GM18517 (cell line): ENCODE data around the gene MYL6.
"Not testable (repeated sequence)": the region's sequence is repeated elsewhere in the genome, so short reads cannot be mapped to it uniquely, and the experiment has no call there.

ENCODE experiments used
- ATAC-seq: cut with Tn5 transposase; IDR thresholded peaks from one replicate; pipeline ENCODE4 v1.9.1; 2021; ENCODE audit warnings: mild to moderate bottlenecking, moderate library complexity; ENCODE audit not compliant: unreplicated experiment

MYL6 gene

DNA sequence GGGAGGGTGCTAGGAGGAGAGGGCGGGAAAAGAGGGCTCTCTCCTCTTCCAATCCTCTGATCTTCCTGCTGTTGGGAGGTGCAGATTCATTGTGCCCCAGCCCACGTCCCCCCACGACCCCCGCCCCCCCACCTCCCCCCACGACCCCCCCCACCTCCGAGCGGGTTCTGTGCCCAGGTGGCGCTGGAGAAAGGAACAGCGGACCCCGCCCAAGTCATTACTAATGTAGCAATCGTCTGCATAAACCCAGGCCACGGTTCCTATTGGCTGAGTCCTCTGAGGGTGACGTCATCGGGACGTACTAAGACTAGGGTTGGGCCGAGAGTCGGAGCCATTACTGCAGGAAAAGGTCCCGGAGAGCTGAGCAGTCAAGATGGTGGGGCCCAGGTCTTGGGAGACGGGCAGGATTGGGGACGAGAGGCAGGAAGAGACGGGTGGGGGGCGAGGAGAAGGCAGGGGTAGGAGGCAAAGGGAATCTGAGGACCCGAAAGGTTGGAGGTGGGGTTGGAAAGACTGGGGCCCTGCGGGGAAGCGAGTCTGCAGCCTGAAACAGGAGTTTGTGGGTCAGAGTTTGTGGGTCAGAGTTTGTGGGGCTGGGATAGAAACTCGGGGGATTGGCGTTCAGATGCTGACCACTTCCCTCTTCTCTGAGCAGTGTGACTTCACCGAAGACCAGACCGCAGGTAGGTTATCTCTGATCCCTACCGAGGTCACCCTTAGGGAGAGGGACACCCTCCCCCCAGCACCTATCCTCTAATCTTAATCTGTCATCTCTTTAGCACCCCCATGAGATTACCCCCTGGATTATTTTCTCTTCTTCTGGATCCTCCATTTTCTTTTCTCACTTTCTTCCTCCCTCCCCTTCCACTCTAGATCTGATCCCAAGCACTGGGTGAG lies at the start of gene MYL6:
TSS of gene MYL6 (plus strand) at position 331 of the 897 bp plus-strand sequence. CDS start at position 374, 43 bp downstream.
- peak; percentile 77 for ATAC-seq

DNA sequence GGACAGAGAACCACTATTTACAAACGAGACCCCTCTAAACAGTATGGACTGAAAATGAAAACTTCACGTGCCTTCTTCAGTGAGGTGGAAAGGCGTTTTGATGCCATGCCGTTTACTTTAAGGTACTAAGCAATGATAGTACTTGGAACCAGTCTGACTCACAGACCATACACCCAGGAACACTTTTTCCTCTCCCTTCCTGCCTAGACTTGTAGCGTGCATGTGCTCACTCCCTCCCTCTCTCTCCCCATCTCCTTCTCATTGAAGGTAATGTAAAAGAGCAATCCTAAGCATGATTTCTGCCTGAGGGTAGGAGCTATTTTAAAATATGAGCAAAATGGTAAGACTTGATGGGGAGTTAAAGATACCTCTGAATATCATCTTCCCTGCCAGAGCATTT lies 47.6 kb upstream of the MYL6 start:
- ATAC-seq, result no peak

DNA sequence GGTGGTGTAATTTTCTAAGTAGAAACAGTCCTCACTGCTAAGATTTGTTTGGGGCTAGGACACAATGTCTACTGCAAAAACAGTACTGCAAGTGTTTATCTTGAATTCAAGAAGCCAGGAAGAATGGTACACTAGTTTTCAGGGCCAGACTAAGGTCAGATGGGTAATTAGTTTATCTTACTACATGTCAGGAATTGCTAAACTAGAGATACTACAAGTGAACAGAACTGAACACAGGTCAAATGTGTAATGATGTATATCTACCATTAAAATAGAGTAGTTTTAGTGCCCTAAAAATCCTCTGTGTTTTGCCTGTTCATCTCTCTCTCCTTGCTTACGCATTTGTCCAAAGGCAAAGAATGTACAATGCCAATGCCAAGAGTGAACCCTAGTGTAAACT lies 44.1 kb upstream of the MYL6 start:
- no peak for ATAC-seq

DNA sequence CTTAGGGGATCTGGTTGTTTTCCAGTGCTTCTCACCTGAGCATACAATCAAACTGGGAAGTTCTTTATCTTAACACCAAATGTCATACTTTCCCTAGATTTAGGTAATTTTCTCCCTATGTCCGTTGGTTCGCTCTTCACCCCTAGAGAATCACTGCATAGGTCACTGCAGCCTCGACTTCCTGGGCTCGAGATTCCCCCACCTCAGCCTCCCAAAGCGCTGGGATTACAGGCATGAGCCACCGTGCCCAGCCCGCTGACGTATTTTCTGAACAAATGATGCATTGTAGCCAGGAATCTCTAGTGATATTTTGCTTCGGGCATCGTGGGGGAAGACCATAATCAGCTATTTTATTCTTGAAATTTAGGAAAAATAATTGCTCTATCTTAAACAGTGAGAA lies 42.8 kb upstream of the MYL6 start:
- no peak for ATAC-seq

DNA sequence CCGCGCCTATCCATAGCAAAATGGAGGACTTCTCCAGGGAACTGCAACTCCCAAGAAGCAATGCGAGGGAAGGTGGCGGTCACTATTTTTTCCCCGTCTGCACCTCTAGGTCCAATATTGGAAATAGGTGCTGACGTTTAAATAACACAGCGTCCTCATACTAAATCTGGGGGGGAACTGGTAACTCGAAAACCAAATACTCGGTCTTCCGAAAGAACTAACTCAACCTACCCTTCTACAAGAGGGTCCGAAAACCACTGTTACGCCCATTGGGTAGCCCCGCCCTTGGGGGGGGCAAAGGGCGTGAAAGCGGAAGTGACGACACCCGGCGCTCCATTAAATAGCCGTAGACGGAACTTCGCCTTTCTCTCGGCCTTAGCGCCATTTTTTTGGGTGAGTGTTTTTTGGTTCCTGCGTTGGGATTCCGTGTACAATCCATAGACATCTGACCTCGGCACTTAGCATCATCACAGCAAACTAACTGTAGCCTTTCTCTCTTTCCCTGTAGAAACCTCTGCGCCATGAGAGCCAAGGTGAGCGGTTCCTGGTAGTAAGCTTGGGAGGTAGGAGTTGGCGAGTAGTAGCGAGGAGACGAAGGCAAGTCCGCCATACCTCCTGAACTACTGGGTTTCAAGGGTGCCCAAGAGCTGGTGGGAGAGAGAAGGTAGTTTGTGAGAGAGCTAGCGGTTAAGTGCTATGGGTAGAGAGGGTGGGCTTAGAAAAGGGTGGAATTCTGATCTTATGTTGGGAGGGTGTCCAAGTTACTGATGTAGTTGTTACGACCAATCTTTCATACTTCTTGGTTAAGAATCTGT lies 41.7 kb upstream of the MYL6 start, which contains the start of gene RPL41:
TSS of gene RPL41 (plus strand) at position 367 of the 815 bp plus-strand sequence.
- peak; percentile 40 for ATAC-seq

DNA sequence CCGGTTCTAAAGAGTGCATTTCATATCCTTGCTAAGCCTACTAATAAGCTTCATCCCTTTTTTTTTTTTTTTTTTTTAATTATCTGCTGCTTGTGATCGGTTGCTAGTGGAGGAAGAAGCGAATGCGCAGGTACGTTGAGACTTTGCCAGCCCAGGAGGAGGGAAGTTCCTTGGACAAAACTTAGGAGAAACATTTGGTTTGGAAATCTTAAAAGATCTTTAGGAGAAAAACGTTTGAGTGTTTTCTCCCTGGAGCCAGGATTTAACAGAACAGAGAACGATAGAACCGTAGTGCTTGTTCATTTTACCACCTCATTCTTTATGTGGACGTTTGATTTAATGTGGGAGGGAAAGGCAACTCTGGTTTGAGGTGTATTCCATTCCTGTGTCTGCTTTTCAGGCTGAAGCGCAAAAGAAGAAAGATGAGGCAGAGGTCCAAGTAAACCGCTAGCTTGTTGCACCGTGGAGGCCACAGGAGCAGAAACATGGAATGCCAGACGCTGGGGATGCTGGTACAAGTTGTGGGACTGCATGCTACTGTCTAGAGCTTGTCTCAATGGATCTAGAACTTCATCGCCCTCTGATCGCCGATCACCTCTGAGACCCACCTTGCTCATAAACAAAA lies 41.0 kb upstream of the MYL6 start:
- not testable (repeated sequence) for ATAC-seq

DNA sequence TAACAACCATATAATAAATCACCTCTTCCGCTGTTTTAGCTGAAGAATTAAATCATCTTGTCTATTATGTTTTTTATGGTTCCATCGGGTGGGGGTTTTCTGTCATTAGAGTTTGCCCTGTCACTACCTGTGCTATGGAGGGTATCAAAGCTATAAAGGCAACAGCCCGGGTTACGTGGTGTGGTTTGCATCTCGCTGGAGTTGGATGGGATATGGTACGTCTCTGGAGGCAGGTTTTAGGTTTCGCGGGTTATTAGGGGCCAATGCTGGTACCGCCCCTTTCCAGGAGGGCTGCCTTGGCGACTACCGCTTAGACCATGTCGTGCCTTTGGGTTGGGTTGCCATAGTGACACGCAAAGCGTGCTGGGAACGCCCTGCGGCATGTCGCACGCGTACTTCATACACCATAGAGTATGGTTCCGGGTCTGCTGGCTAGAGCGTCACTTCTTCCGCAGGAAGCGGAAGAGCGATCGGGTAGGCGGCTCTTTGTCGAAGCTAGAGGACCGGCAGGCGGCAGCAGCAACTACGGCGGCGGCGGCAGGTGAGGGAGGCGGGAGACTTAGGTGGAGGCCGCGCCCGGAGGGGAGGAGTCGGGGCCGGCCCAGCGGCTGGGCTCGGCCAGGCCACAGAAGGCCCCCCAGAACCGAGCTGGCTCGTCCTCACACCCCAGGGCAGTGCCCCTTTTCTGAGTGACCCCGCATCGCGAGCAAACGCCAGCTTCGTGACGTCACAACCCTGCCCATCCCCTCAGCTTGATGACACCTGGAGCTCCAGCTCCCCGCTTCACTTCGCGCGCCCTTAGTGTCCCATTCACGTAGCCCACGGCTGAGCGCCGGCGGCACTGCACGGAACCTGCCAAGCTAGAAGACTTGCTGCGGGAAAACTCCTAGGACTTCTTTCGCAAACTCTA lies 40.1 kb upstream of the MYL6 start, which contains the start of gene ZC3H10:
TSS of gene ZC3H10 (plus strand) at position 489 of the 910 bp plus-strand sequence. CDS start 2,297 bp downstream, outside the sequence.
- peak; percentile 83 for ATAC-seq

DNA sequence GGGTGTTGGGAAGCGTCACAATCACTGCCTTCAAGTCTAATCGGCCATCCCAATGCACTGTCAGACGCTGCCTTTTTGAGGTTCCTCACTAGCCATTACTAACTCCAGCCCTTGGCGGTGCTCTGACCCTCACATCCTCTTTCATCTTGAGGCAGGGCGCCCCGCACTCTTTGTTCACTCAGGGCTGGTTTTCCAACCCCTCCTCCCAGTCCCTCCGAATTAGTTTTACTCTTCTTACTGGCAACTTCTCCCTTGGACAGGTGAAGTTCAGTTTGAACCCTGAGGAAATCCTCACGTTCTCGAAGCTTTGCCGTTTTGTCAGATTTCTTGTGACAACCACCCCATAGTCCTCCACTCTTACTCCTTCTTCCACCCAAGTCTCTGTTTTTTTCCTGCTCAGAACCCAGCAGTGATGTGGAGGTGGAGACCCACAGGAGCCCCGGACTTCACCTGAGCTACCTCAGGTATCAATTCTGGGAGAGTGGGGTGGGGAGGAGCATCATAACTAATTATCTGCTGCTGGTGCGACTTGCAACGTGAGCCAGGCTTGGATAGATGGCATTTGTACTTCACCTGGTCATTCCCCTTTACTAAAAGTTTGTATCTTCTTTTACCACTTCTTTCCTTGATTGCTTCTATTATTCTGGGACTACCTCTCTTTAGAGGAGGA lies 39.3 kb upstream of the MYL6 start:
- ATAC-seq, result no peak

DNA sequence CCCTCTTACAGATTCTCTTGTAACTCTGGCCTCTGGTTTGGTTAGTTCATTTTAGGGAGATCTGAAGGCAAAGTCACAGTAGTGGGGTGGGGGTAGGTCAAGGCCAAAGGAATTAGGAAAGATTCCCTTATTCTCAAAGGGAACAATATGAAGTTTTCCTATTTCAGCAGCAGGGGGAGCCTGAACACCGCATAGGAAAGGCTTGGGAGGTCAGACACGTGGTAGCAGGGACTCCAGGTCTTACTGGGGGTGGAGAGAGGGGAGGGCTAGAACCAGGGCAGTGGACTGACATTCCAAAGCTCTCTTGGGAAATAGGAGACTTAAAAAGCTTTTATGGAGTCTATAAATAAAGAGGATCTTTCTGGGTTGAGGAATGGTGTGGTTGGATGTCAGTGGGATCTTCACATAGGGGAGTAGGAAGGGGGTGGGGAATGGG lies 38.8 kb upstream of the MYL6 start:
- ATAC-seq, result no peak

DNA sequence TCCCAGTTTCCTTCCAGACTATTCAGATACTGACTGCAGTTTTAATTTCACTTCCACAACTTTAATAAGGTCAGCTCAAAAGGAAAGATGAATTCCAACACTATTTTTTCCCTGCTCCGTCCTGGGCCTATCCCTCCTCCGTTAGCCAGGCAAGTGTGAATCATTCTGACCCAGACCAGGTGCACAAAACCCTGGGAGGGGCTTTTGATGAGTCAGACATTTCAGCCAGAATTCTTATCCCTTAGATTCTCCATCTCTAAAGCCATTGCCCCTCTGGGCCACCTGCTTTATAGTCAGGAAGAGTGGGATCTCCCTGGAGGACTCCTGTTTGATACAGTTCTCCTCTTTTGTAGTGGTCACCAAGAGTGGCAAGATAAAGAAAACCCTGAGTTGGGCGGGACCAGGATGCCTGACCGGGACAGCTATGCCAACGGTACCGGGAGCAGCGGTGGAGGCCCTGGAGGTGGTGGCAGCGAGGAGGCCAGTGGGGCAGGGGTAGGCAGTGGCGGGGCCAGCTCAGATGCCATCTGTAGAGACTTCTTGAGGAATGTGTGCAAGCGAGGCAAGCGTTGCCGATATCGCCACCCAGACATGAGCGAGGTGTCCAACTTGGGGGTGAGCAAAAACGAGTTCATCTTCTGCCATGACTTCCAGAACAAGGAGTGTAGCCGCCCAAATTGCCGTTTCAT lies 37.9 kb upstream of the MYL6 start:
- ATAC-seq, result no peak

DNA sequence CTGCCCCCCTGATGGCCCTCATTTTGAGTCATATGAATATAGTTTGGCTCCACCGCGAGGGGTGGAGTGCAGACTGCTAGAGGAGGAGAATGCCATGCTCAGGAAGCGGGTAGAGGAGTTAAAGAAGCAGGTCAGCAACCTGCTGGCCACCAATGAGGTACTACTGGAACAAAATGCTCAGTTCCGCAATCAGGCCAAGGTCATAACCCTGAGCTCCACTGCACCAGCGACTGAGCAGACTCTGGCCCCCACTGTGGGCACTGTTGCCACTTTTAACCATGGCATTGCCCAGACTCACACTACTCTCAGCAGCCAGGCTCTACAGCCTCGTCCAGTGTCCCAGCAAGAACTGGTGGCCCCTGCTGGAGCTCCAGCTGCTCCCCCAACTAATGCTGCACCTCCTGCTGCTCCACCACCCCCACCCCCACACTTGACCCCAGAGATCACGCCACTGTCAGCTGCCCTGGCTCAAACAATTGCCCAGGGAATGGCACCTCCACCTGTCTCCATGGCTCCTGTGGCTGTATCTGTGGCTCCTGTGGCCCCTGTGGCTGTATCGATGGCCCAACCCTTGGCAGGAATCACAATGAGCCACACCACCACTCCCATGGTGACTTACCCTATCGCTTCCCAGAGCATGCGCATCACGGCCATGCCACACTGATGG lies 36.8 kb upstream of the MYL6 start:
- no peak for ATAC-seq

DNA sequence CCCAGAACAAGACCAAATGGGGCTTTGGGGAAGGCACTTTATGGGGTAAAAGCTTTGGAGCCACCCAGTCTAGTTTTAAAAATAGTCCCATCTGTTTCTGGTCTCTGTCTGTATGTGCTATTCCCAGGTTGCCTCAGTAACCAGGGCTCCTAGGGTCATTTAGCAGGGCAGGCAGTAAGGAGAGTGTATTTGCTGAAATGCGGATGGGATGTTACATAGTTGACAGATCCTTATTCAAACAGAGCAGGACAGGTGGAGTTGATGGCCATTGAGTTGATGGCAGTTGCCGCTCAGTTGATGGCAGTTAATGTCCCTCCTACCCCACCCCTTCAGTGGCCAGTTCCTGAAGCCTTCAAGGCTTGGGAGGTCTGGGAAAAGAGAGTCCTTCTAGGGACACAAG lies 35.5 kb upstream of the MYL6 start:
- ATAC-seq, result no peak

DNA sequence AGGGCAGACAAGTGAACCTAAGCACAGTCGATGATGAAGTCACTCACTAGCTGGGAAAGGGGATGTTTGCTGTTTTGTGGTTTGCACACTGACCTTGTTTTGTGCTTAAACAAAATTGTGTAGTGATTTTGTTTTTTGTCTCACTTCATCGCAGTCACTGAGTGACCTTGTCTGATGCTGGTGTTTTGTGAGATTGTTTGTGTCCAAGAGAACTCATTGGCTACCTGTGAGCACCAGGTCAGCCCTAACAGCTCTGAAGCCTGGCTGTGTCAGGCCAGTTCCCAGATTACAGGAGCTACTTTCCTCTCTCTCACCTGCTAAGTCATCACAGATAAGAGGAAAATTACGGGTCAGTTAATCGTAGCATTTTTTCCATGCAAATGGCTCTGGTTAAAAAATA lies 34.0 kb upstream of the MYL6 start:
- ATAC-seq, result no peak

DNA sequence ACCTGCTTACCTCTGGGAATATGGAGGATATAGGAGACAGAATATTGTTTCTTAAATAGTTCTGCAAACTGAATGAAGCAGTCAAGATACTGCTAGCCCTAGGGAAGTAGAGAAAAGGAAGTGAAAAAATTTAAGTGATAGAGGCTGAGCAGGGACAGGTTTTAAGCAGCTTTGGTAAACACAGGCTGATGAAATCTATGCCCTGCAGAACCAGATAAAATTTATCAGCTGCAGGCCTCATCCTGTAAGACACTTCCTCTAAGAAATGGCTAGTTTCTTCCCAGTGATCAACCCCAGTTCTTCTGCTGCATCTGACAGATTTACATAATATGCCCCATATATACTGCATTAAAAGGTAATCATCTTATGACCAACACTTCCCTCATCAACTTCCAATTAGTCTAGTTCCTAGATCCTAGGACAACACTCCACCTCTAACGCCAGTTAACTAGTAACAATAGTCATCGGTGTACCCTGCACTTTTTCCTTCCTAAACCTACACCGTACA lies 31.4 kb upstream of the MYL6 start:
- no peak for ATAC-seq

DNA sequence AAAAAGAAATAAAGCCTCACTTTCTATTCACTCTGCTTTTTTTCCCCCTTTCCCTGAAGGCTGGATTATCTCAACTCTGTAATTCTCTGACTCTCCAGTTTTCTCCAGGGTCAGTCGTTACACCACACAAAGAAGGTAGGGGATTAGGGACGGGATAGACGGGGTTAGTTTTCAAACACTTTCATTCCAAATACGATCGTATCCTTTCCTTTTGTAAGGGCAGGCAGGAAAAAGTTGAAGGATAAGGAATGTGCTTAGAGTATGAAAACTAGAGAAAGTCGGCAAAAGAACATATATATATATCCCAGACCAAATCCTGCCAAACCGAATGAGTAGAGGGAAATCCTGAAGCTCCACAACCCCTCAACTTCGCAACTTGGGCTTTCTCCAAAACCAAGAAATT lies 30.7 kb upstream of the MYL6 start:
- ATAC-seq, result no peak

DNA sequence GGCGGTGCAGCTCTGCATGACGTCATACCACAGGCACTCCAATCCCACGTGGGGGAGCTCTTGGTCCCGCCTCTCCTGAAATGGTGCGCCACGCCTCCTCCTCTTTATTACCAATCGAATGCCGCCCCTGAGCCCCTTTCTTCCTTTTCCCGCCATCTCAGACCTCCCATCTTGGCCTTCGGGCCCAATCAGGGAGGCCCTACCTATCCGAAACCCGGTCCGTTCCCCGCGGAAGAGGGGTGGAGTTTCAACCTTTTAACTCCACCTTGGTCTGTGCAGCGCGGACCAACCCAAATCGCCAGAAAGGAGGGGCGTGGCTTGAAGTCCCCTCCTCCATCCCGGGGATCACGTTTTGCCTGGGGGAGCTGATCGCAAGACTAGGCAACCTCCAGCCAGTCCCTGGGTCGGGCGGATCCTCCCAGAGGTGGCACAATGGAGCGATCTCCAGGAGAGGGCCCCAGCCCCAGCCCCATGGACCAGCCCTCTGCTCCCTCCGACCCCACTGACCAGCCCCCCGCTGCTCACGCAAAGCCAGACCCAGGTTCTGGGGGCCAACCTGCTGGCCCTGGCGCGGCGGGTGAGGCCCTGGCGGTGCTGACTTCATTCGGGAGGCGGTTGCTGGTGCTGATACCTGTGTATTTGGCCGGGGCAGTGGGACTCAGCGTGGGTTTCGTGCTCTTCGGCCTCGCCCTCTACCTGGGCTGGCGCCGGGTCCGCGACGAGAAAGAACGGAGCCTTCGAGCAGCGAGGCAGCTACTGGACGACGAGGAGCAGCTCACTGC lies 30.1 kb upstream of the MYL6 start, which contains the start of gene ESYT1:
TSS of gene ESYT1 (plus strand) at position 380 of the 782 bp plus-strand sequence. CDS start at position 433, 53 bp downstream.
- peak; percentile 90 for ATAC-seq

DNA sequence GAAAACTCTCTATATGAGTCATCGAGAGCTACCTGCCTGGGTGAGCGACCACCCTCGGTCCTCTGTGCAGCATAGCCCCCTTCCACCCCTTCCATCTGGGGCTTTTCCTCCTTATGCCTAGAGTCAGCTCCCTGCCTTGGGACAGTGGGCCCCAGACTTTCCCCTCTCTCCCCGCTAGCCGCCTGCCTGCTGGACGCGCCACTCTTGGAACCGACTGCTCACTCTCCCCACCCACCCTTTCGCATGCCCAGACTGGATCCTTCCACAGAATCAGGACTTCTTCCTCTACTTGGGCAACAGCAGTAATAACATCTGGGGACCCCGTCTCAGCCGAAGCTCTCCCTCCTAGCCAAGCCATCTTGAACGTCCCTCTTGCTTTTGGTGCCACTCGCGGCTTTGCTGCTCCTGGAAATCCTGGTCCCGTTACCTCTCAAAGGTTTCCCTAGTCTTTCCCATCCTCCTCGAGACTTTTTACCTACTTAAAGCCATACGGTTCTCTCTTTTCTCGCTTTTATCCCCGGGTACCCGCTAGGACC lies 29.4 kb upstream of the MYL6 start:
- no peak for ATAC-seq
